A549 treated with CORT108297 at 1 μM for 4 hours (cell line): Measurements from ENCODE around the gene TLCD1. TPM values are rescaled to one million over a fixed set of nuclear protein-coding genes. Genes with fewer than 3 reads are reported as not detected.

Source experiments
- total RNA-seq: library from RNA; stranded (reverse); fragments of 200-300 nt; extraction: Qiagen RNA extraction; gene quantifications from 5 replicates; pipeline ENCODE4 v1.2.3, GENCODE V29; 2022

Gene TLCD1, protein sequence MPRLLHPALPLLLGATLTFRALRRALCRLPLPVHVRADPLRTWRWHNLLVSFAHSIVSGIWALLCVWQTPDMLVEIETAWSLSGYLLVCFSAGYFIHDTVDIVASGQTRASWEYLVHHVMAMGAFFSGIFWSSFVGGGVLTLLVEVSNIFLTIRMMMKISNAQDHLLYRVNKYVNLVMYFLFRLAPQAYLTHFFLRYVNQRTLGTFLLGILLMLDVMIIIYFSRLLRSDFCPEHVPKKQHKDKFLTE
- 31.9 to 55.5 TPM (median 50.7 TPM) in 5 replicates for total RNA-seq

DNA sequence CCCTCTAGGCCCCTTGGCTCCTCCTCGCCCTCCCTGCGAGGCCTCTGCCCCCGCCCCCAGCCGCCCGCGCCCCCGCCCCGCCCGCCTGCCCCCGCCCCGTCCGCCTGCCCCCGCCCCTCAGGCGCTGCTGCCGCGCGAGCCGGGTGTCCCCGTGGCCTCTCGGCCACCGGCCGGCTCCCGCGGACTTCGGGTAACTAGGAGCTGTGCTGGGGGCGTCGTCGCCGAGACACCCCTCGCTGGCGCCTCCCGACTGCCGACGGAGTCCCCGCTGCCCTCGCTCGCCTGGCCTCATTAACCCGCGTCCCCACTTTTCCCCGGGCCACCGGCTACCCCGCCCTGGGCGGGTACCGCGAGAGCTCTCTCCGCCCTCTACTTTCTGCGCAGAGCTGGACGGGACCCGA, at the start of gene TLCD1:
TLCD1 (minus strand) TSS at position 8 of the 401 bp plus-strand sequence. CDS start 136 bp downstream, outside the sequence.

DNA sequence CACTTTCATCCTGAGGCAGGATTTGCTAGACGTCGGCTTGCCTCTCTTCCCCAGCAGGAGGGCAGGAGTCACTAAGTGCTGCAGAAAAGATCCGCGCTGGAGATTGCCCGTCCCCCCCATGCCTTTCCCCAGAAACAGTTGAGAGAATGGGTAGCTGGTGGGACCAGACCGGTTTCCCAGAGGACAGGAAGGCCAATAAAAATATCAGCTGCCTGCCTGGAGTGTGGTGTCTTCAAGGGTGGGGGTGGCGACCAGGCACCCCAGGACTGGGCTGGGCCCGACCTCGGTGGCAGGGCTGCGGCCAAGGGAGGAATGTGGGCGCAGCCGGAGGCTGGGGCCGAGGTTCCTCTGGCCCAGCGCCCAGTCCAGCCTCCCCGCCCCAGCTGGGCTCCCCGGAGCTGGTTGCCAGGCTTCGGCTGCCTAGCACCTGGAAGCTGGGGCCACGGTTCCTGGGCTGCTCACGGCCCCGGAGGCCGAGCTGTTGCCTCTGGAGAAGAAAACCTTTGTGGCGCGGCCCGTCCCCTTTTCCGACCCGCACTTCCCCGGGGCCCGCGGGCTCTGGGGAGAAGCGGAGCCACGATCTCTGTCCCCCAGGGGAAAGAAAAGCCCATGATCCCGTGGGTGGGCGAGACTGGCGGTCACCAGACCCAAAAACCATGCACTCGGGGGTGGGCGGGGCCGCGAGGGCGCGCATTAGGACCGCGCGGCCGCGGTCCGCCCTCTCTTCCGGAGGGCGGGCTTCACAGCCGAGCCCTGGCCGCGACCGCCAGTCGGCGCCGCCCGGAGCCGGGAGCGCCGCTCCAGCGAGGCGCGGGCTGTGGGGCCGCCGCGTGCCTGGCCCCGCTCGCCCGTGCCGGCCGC, 17.4 kb upstream of the TLCD1 start, which contains the start of gene TRAF4:
TRAF4 (plus strand) TSS at position 769 of the 861 bp plus-strand sequence. CDS start 102 bp downstream, outside the sequence.

DNA sequence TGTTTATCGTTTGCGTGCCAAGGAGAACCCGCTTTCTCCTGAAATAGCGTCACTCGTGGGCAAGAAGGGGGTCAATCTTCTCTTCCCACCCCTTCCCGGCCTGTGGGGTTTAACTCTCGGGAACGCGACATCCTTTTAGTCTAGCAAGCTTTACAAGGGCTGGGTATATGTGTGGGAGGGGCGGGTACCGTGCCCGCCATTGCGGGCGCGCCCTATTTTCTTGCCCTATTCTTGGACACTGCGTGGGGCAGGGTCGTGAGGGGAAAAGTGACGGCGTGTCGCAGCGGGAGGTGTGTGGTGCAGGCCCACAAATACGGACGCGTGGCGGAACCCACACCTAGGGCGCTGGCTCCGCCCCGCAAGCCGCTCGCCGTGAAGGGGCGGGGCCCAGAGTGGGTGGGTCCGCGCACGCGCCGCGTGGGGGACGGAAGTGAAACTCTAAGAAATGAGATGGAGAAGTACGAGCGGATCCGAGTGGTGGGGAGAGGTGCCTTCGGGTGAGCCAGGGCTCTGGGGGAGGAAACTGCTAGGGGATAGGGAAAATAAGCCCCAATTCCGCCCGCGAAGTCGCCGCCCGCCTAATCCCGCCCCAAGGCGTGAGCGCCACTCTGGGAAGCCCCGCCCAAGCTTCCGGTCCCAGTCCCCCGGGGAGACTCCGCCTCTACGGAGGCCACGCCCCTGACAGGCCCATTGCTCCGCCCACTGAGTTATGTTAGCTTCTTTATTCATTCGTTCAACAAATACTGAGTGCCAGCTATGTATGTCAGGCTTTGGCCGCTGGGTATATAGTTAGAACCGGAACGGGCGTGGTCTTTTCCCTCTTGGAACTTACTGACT, 2.5 kb upstream of the TLCD1 start, which contains the start of gene NEK8:
NEK8 (plus strand) TSS at position 425 of the 837 bp plus-strand sequence; CDS start at position 451, 26 bp downstream.

DNA sequence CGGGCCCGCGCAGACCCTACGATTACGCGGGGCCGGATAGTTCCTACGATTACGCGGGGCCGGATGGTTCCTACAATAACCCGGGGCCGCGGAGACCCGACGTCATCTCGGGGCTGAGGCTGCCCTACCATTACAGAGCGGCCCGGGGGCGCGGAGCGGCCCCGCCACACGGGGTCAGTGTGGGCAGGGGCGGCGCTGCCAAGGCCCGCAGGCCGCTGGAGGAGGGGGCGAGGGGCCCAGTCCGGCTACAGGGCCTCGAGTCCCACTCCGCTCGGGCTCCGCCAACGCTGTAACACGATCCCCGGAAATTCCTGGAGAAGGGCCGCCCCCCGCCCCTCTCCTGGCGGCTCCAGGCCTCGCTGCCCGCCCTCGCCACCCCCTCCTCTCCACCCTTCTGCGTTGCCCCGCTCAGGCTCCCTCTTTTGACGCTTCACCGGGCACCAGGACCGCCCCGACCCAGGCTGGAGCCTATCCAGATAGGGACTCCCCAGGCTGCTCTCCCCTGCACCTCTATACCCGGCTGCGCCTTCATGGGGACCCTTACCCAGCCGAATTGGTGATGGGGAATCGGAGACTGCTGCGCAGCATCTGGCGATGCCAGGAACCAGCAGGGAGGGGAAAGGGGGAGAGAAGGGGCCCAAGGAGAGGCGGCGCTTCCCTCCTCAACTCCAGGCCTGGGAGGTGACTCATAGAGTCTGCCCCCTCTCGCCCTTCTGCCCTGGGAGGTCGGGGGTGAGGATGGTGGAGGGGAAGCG, 8.3 kb downstream of the TLCD1 start, which contains the start of gene RAB34:
RAB34 (minus strand) TSS at position 291 of the 755 bp plus-strand sequence. CDS start 602 bp downstream, outside the sequence.

DNA sequence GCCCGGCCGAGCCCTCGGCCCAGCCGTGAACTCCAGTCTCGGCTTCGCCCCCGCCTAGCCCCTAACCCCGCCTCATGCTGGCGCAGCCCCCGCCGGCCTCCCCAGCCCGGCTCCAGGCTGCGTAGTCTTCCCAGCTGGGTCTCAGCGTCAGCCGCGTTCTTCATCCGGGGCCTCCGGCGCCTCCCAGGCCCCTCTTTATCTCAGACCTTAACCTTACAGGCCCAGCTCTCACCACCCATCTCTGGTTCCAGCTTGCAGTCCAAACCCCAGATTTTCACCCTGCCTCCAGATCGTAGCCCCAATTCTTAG, 14.4 kb downstream of the TLCD1 start, which contains the start of gene PROCA1:
PROCA1 (minus strand) TSS at position 166 of the 309 bp plus-strand sequence. CDS start 228 bp downstream, outside the sequence.

Other genes with a start within 250 kb of the TLCD1 start
- 0.02 to 0.06 TPM (median 0.04 TPM) in 4 of 5 replicates, not detected in the other for gene FOXN1, start 219.9 kb downstream of the TLCD1 start, total RNA-seq
- gene UNC119, start 173.6 kb downstream of the TLCD1 start, total RNA-seq = 22.3 to 36.4 TPM (median 32.0 TPM) in 5 replicates
- gene PIGS, start 154.7 kb downstream of the TLCD1 start, total RNA-seq = 55.5 to 65.3 TPM (median 61.2 TPM) in 5 replicates
- gene ALDOC, start 149.3 kb downstream of the TLCD1 start, total RNA-seq = 1.6 to 2.8 TPM (median 2.1 TPM) in 5 replicates
- gene SPAG5, start 127.2 kb downstream of the TLCD1 start, total RNA-seq = 69.8 to 83.9 TPM (median 78.3 TPM) in 5 replicates
- 3.0 to 5.5 TPM (median 4.8 TPM) in 5 replicates for gene RSKR, start 112.0 kb downstream of the TLCD1 start, total RNA-seq
- 51.4 to 78.0 TPM (median 62.9 TPM) in 5 replicates for gene BLTP2, start 81.1 kb downstream of the TLCD1 start, total RNA-seq
- 82.2 to 85.5 TPM (median 83.0 TPM) in 5 replicates for gene SDF2, start 64.3 kb downstream of the TLCD1 start, total RNA-seq
- 67.6 to 75.2 TPM (median 73.5 TPM) in 5 replicates for gene SUPT6H, start 64.0 kb downstream of the TLCD1 start, total RNA-seq
- gene PROCA1, start 14.3 kb downstream of the TLCD1 start, total RNA-seq = 1.0 to 1.7 TPM (median 1.1 TPM) in 5 replicates
- gene RAB34, start 8.4 kb downstream of the TLCD1 start, total RNA-seq = 227 to 270 TPM (median 264 TPM) in 5 replicates
- 2,007 to 2,316 TPM (median 2,128 TPM) in 5 replicates for gene RPL23A, start 6.2 kb downstream of the TLCD1 start, total RNA-seq
- 3.3 to 5.5 TPM (median 4.4 TPM) in 5 replicates for gene NEK8, start 2.6 kb upstream of the TLCD1 start, total RNA-seq
- gene TRAF4, start 17.8 kb upstream of the TLCD1 start, total RNA-seq = 55.3 to 91.7 TPM (median 86.7 TPM) in 5 replicates
- 25.7 to 31.0 TPM (median 27.7 TPM) in 5 replicates for gene FAM222B, start 116.6 kb upstream of the TLCD1 start, total RNA-seq
- gene ERAL1, start 128.8 kb upstream of the TLCD1 start, total RNA-seq = 72.4 to 90.0 TPM (median 86.4 TPM) in 5 replicates
- gene FLOT2, start 171.5 kb upstream of the TLCD1 start, total RNA-seq = 71.4 to 84.2 TPM (median 80.5 TPM) in 5 replicates
- gene DHRS13, start 176.8 kb upstream of the TLCD1 start, total RNA-seq = 4.9 to 7.2 TPM (median 6.4 TPM) in 5 replicates
- 33.1 to 37.4 TPM (median 33.6 TPM) in 5 replicates for gene PHF12, start 225.3 kb upstream of the TLCD1 start, total RNA-seq